ENCODE results near the gene ADAMTS17.

GRCh38 chr15:100298257-100298656, 43.5 kb downstream of the ADAMTS17 start:
- TF ChIP-seq, protein P1, sequence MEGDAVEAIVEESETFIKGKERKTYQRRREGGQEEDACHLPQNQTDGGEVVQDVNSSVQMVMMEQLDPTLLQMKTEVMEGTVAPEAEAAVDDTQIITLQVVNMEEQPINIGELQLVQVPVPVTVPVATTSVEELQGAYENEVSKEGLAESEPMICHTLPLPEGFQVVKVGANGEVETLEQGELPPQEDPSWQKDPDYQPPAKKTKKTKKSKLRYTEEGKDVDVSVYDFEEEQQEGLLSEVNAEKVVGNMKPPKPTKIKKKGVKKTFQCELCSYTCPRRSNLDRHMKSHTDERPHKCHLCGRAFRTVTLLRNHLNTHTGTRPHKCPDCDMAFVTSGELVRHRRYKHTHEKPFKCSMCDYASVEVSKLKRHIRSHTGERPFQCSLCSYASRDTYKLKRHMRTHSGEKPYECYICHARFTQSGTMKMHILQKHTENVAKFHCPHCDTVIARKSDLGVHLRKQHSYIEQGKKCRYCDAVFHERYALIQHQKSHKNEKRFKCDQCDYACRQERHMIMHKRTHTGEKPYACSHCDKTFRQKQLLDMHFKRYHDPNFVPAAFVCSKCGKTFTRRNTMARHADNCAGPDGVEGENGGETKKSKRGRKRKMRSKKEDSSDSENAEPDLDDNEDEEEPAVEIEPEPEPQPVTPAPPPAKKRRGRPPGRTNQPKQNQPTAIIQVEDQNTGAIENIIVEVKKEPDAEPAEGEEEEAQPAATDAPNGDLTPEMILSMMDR (IDR thresholded peaks at IDR 0.05 in 2 of 3, conservative IDR thresholded peaks at IDR 0.05 in 1 of 3; ENCODE audit: insufficient read depth in 2 of 3, low read depth in 1 of 3, low read length in 3 of 3) = no peak
- TF ChIP-seq ZKSCAN8 (CRISPR knock-in tag; IDR thresholded peaks at IDR 0.05) (no peak), ZZZ3 (IDR thresholded peaks at IDR 0.05) (no peak), SMC3 (conservative IDR thresholded peaks at IDR 0.05; ENCODE audit: insufficient read depth, low read depth, low read length) (no peak), ZNF76 (CRISPR knock-in tag; IDR thresholded peaks at IDR 0.05; ENCODE audit: borderline replicate concordance) (no peak), TFAM (CRISPR knock-in tag; conservative IDR thresholded peaks at IDR 0.05) (no peak), HNRNPUL1 (IDR thresholded peaks at IDR 0.05; ENCODE audit: low read length) (no peak), U2AF2 (optimal IDR thresholded peaks at IDR 0.05; ENCODE audit: low read depth, low read length) (no peak)
